Stimulated activated CD8-positive, alpha-beta memory T cell treated with anti-CD3 and anti-CD28 coated beads, Interleukin-12 subunit alpha, Interleukin-12 subunit beta, amount 100 ng/mL, for 1 hour (primary cell): ENCODE measurements around the gene POU5F1.

ENCODE experiments used
- DNase-seq: peaks from one replicate; pipeline ENCODE4 v3.0.0-alpha.2; 2020; ENCODE audit warnings: low read depth

The POU5F1 gene

DNA sequence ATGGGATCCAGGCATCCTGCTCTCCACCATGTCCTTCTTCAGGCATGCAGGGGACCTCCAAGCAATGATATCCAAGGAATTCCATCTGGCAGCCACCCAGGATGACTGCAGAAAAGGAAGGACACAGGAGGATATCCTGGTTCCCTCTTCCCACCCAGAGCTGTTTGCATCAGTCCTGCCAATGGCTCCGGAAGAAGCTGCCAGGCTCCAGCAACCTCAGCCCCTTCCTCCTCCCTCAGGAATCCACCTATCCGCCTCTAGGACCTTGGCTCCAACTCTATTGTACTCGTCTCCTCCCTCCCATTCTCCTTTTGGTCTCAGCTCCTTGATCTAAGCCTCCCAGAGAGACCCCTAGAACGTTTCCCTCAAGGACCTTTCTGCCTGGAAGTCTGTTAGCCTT is 30.9 kb downstream of the POU5F1 start:
- no peak for DNase-seq

DNA sequence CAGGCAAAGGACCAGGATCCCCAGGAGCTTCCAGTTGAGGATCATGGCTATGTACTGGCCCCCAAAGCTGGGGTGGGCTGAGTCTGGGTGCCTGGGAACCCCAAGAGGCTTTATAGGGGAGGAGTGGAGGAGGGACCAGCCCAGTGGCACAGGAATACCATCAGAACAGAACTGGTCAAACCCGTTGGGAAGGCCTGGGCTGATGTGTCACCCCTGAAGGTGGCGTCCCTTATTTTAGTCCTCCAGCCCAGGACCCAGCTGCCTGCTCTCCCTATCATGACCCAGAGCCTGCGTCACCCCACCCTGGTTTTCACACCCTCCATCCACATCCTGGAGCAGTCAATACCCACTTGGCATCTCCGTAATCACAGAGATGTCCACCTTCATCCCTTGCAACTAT is 31.5 kb downstream of the POU5F1 start, which contains the start of gene PSORS1C2:
TSS of gene PSORS1C2 (minus strand) at position 85 of the 400 bp plus-strand sequence. CDS start at position 45, 40 bp downstream.
- no peak for DNase-seq

DNA sequence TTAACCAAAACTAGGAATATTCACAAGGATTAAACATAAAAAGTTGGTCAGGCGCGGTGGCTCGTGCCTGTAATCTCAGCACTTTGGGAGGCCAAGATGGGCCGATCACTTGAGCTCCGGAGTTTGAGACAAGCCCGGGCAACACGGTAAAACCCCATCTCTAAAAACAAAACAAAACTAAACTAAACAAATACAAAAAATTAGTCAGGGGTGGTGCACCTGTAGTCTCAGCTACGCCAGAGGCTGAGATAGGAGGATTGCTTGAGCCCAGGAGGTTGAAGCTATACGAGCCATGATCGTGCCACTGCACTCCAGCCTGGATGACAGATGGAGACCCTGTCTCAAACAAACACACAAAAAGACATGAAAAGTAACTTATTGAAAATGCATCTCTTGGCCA is 34.8 kb downstream of the POU5F1 start:
- no peak for DNase-seq

DNA sequence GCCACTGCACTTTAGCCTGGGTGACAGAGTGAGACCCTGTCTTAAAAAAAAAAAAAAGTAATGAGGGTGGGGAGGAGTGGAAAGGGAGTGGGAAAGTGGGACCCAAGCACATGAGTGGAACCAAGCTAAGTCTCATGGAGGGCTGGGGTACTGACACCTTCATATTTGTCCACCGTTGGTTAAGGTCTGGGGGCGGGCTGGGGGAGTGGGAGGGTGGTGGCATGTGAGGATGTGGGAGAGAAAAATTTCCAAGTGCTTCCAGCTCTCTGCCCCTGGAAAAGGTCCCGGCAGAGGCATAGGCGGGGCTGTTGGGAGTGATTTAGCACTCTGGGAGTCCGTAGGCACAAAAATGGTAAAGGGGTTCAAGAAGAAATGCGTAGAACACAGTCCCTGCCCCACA is 37.7 kb downstream of the POU5F1 start:
- DNase-seq, result no peak

DNA sequence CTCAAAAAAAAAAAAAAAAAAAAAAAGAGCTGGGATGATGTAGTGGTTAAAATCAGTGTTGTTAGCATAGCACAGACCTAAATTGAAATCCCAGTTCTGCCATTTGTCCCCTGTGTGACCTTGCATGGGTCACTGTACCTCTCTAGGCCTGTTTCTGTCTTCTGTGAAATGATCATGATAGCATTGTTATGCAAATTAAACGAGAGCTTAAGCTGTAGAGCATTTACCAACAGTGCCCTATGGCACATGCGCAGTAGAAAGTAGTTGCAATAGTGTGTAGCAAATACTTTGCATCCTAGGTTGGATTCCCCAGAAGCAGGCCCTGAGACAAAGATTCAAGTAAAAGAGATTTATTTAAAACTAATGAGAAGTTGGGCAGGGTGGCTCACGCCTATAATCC is 38.9 kb downstream of the POU5F1 start:
- no peak for DNase-seq

DNA sequence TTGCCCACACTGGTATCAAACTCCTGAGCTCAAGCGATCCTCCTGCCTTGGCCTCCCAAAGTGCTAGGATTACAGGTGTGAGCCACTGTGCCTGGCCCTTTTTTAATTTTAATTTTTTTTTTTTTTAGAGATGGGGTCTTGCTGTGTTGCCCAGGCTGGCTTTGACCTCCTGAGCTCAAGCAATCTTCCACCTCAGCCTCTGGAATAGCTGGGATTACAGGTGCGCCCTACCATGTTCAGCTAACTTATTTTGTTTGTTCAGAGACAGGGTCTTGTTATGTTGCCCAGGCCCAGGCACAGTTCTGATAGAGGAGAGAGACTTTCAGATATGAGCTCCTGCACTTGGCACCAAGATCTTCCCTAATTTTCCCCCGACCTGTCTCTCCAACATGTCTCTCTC is 39.7 kb downstream of the POU5F1 start:
- no peak for DNase-seq

DNA sequence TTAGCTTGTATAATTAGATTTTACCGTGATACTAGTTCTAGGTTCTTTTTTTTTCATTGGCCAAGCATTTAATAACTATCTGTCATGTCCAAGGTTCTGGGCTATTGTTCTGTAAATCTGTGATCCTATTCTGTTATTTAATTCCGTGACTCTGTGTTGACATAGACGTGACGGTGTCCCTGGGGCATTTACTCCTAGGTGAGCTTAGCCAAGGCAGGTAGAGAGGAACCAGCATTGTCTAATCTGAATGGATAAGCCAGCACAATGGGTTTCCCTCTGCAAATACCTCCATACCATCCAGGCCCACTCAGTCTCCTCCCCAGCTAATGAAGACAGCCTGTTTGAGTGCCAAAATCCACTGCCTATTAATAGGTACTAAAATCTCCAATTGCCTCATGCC is 41.4 kb downstream of the POU5F1 start:
- no peak for DNase-seq

DNA sequence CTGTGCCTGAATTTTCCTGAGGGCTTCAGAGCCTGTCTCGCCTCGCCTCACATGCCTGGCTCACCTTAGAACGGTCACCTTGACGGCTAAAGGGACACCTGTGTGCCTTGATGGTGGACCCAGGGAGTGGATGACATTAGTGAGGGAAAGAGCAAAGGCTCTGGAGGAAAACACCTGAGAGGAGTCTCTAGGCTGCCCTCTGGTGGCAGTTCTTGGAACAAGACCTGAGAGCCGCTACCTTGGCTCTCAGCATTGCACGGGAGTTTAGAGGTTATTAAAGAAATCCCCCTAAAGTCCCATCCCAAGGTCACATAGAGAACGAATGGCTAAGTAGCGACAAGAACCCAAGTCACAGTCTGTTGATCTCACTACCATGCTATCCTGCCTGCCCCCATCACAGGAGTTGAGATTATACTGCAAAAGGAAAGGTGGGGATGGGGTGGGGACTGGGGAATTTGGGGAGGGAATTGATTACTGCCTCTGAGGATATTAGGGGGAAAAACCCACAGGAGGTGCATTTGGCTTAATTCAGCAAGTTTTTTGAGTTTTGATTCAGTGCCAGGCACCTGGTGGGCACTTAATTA is 42.3 kb downstream of the POU5F1 start:
- peak; percentile 57 for DNase-seq

DNA sequence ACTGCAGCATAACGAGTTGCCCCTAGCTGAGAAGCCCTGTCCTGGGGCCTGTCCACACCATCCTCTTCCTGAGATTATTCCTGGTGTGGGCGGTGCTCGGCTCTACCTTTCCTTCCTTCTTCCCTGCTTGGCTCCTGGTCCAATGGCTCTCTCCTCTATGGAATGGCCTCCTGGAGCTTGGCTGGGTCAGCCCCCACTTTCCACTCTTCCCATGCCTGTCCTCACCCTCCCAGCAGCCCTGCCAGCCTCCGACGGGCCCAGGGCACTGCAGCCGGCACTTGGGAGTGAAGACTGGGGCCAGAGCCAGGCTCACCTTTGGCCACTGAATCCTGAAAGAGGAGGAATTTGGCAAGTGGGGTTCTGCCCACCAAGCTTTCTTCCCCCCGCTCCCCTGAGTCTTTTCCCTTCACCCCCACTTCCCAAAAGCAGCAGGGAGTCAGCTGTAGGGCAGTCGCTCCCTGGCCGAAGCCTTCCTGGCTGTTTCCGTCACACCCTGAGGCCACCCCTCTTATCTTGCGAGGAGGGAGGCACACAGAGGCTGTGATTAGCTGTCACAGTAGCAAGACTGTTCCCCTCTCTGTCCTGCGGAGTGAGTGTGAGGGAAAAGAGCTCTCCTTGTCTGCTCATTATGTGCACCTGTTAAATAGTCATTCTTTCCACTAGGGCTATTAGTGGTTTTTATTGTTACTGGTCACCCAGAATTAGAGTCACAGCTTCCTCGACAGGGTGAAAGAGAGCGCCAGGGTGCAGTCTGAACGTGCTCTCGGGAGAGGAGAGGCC is 43.9 kb downstream of the POU5F1 start:
- no peak for DNase-seq

DNA sequence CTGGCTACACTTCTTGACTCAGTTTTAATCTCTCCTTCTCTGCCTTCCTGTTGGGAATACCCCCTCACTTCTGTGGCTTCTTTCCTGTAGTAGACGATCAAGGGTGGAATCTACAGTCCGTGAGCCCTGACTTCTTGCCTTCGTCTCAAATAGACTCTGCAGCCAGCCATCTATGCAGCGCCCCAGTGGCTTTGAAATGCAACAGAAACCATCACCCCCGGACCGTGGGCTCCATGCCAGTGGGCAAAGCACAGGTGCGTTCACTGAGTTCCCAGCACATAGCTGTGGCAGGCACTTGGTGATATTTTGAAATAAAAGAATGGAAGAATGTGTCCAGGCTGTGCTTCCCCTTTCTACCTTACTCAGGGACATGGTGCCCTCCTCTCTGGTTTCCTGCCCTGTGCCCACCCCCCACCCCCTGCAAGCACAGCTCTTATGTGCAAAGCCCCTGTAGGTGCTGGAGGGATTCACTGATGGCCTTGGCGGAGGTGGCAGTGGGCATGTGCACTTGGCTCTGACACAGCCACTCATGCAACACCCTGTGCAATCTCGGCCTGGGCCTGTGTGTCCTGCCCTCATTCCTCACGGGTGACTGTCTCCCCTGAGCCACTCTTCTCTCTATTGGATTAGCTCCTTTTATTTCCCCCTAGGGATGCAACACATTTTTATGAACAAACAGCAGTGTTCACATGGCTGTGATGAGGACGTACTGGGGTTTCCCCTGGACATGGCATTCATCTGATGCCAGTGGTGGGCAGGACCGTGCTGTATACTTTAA is 44.7 kb downstream of the POU5F1 start:
- no peak for DNase-seq

DNA sequence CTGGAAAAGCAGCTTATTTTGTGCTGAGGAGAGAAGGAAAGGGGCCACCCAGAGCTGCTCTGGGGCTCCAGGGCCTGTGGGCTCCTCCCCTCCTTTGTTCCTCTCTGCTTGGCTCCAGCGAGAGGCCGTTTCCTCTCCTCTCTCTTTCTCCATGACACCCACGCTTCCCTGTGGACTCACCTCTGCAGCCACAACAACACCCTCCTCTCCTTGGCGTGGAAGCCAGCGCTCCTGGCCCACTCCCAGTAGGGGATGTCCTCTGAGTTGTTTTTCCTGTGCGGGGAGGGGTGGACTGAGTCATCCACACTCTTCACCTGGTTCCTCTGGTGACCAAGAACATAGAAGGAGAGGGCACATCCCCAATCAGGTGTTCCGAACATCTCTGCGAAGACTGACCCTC is 45.3 kb downstream of the POU5F1 start:
- no peak for DNase-seq

DNA sequence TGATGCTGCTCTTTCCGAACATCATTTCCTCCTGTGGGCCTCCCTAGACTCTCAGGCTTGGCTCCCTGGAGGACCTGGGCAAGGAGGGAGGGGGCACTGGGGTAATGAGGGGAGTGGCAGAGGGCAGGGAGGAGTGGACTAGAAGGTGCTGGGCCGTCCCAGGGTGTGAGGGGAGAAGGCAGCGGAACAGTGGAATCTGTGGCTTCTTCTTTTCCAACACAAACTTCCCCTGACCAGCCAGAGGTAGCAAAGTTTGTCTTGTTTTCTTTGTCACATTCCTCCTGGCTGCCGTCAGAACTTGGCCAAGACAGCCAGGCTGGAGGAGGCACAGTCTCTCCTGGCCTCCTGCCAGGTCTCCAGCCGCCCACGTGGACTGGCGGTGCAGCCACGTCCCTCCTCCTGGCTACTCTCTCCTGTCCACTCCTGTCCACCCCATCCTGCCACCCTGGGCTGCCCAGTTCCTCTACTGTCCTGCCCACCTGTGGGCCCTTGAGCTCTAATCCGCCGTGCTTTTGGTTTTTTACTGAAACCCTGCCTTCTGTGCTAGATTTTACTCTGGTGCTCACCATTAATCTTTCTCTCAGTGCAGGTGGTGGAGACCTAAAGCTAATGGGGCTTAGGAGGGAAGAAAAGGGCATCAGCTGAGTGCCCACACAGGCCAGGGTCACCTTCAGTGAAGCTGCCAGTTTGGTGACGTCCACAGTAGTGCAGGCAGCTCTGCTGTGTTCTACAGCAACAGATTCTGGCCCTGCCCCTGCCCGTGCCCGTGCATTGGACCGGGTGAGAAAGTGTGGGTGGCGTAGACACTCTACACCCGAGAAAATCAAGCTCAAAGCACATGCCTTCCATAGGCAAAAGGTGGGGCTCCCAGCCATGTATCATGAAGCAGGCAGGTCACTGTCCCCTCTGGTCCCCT is 47.4 kb downstream of the POU5F1 start:
- DNase-seq, result no peak

DNA sequence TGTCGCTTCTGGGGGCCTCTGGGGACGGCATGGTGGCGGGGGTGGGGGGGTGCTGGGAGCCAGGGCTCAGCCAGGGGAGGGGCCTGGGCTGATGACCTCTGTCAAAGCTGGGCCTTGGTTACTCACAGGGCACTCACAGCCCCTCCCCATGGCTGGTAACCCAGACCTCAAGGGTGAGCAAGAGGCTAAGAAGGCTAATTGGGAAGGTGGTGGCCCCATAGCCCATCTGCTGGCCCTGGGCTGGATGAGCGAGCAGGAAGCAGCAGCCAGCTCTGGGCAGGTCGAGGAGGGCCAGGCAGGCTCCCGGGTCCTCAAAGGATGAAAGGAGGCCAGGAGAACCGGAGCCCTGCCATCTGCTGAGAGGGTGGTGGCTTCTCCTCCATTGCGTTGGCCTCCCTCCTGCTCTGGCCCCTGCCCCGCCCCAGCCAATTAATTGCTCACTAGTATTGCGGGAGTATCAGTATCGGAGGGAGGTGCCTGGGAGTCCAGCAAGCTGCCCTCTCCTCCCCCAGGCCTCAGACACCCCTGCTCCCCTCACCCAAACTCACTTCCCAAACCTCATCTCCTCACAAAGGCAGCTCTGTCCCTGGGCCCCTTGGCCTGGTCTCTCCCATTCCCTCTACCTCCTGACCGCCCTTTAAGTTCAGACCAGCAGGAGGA is 49.2 kb downstream of the POU5F1 start:
- DNase-seq, result no peak

DNA sequence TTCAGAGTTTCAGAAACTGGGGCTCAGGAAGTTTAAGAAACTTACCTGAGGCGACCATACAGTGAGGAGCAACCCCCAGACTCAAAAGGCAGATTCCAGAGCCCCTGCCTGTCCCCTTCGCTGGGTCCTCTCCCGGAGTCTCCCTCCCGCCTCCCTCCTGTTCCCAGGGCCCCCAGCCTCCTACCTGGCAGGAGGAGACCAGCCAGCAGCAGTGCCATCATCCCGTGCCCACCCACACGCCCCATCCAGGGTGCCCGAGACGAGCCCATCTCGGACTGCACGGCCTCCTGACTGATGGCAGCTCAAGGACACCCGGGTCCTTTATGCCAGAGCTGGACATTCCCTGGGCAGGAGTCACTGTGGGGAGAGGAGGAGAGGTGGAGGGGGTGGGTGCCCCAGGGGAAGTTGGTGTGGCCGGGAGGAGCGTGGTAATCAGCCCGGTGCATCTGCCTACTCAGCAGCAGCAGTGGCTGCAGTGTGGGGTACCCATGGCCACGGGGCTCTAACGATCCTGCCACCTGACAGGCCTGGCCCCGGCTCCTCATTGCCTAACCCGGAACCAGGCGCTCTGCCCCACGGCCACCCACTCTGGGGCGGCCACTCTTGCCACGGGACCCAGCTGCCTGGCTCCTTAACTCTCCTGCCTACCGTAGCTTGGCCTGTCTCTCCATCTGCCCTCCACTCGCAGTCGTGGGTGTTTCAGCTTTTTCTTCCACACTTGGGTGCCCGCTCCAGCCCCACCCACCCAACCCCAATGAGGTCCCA is 50.1 kb downstream of the POU5F1 start, which contains the start of gene CDSN:
TSS of gene CDSN (minus strand) at position 296 of the 765 bp plus-strand sequence. CDS start at position 269, 27 bp downstream.
- DNase-seq, result no peak

DNA sequence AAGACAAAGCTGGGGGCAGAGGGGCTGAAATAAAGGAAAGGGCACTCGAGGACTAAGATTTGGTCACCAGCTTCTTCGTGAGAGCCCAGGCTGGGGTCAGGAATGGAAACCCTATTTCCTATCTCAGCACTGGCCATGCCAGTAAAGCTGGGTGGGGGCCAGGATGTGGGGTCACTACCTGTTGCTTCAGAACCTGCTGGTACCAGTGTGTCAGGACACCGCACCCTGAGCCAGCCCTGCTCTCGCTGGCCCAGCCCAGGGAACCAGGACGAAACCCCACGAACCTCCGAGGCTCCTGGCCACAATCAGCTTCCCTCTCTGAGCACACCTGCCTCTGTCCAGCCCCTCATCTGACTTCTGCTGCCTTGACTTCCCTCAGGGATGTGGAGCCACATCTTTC is 52.3 kb downstream of the POU5F1 start:
- DNase-seq, result no peak

DNA sequence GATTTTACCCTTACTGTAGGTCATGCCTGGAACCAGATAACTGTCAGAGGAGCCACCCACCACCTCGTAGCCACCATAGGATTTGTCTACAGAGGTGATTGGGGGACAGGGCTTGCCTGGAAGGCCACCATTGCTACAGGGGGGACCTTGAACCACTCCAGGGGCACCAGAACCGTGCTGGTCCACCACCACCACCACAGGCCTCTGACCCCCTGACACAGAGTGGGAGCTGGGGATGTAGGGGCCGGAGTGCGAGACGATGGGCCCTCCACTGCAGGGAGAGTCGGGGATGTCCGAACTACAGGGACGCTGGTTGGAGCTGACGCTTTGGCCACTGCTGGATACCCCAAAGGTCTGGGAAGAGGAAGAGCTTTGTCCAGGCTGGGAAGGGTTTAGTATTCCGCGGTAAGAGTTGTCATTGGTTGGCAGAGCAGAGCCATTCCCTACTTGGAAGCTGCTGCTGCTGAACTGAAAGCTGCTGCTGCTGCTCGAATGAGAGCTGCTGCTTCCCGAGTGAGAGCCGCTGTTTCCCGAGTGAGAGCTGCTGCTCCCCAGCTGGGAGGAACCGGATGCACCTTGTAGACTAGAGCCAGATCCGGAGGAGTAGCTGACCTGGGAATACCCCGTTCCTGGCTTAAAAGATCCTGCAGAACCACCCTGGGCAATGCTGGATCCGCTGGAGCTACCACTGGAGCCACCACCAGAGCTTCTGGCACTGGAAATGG is 53.7 kb downstream of the POU5F1 start:
- no peak for DNase-seq

DNA sequence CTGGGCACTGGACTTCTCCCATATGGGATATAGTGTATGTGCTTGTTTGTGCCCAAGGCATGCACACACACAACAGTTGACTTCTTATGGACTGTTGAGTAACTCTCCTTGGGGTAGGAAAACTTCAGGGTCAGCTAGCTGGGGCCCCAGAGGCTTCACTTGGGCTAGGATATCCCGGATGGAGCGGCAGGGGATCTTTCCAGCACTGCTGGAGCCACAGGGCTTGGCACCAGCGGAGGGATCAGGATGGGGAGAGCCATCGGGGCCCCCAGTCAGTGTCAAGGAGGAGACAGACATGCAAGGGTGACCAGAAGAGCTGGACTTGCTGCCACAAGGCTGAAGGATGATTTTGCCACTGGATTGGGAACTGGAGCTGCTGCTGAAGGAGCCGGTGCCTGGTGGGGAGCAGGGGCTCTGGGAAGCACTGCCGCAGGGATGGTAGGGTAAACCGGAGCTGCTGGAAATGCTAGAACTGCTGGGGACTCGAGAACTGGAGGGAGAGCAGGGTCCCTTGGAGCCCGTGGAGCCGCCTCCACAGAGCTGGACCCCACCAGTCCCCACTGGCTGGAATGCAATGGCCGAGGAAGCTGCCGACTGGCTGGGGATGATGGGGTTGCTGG is 54.4 kb downstream of the POU5F1 start:
- DNase-seq, result no peak

DNA sequence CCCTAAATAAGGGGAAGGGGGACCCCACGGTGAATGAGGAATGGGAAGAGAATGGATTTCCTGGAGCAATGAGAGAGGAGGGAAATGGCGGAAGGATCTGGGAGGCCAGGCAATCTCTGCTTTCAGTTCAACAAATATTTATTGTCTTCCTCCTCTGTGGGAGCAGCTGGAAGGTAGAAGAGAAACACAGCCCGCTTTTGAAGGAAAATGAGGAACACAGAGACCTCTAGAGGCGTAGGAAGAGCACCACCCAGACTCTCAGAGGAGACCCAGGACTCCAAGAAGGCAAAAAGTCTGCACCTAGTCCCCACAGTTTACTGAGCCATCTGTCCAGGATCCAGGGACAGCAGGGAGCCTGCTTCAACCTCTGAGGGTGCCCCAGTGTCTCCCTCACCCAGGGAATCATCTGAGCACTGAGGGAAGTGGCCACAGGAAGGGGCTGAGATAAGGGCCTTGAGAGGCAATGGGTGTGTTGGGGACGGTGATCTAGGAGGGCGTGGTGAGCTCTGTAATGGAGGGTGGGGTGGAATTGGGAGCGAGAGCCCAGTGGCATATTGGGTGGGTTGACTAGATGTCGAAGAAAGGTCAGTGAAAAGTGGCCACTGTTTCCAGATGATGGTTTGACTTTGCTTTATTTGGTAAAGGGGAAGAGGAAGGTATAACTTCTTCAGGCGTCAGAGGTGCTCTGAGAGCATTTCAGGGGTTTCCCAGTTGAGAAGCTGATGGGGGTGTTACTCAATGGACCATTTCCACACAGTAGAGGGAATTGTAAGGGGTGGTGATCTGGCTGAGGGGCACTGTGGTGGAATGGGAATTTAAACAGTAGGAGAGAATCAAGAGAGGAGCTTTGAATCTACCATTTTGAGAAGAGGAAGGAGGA is 55.3 kb downstream of the POU5F1 start:
- DNase-seq, result no peak

DNA sequence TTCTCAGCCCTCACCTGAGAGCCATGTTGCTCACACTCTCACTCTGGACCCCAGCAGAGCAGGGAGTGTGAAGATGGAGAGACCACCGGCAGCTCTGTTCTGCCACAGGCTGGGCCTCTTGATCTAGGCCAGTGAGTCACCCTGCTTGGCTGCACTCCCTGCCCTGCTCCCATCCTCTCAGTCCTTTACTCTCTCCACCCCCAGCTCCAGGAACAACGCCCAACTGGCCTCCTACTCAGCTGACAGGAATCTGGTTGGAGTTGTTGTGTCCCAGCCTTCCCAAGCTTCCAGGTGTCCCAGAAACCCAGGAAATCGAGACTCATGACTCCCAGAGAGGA is 56.0 kb downstream of the POU5F1 start, which contains the start of gene PSORS1C1:
TSS of gene PSORS1C1 (plus strand) at position 260 of the 338 bp plus-strand sequence. CDS start 14,833 bp downstream, outside the sequence.
- DNase-seq, result no peak
